Measurements from ENCODE around the gene GCHFR.

The GCHFR gene

GRCh38 chr15:40723919-40724318 is 39.9 kb upstream of the GCHFR start:
- no peak overlapping the region for H3K27ac ChIP-seq (ENCODE audit: insufficient read depth in 1 of 2, low read depth in 1 of 2, low read length in 2 of 2, poor library complexity in 1 of 2, severe bottlenecking in 2 of 2)
- DNase-seq = no peak
- H3K4me3 ChIP-seq (ENCODE audit: control insufficient read depth in 1 of 7, extremely low read depth in 1 of 7, insufficient read depth in 4 of 7, low read depth in 2 of 7, low read length in 6 of 7) = no peak overlapping the region
- H3K4me1 ChIP-seq (ENCODE audit: control extremely low read depth in 1 of 4, control insufficient read depth in 4 of 4, insufficient read depth in 4 of 4, low read length in 3 of 4) = no peaks in the 10 kb centered on the region
- no peaks in the 10 kb centered on the region for H3K27me3 ChIP-seq (replicated peaks in 2 of 5; ENCODE audit: control insufficient read depth in 4 of 5, insufficient read depth in 5 of 5, low read length in 4 of 5)
- no peaks in the 10 kb centered on the region for H3K9me3 ChIP-seq (ENCODE audit: control extremely low read depth in 1 of 5, control insufficient read depth in 4 of 5, insufficient read depth in 2 of 5, low read depth in 1 of 5, low read length in 4 of 5)
- no CpG with 5 or more reads among the region's 2 CpGs for WGBS (ENCODE audit: insufficient coverage)
- POLR2A ChIA-PET = no interaction called here
- CTCF ChIA-PET = interaction anchor here (0.8 to 2.0 kb wide), 6 partner anchors 15 to 52 kb away, joined by 3 to 6 read pairs (median 5); no protein-coding TSS in a partner anchor
- peaks cover 5 to 34% (median 11%) of the 10 kb centered on the region in 4 experiments for H3K36me3 ChIP-seq (ENCODE audit: control insufficient read depth in 4 of 4, insufficient read depth in 4 of 4, low read length in 3 of 4)

- WGBS (ENCODE audit: insufficient coverage) = 100% methylated on average over 3 of the region's 3 CpGs
- H3K4me3 ChIP-seq (ENCODE audit: control insufficient read depth in 1 of 7, extremely low read depth in 1 of 7, insufficient read depth in 4 of 7, low read depth in 2 of 7, low read length in 6 of 7) = no peak overlapping the region
- no peaks in the 10 kb centered on the region for H3K9me3 ChIP-seq (ENCODE audit: control extremely low read depth in 1 of 5, control insufficient read depth in 4 of 5, insufficient read depth in 2 of 5, low read depth in 1 of 5, low read length in 4 of 5)
- H3K36me3 ChIP-seq (ENCODE audit: control insufficient read depth in 4 of 4, insufficient read depth in 4 of 4, low read length in 3 of 4) = peaks cover 14 to 65% (median 34%) of the 10 kb centered on the region in 4 experiments
- H3K4me1 ChIP-seq (ENCODE audit: control extremely low read depth in 1 of 4, control insufficient read depth in 4 of 4, insufficient read depth in 4 of 4, low read length in 3 of 4) = no peaks in the 10 kb centered on the region
- no peaks in the 10 kb centered on the region for H3K27me3 ChIP-seq (replicated peaks in 2 of 5; ENCODE audit: control insufficient read depth in 4 of 5, insufficient read depth in 5 of 5, low read length in 4 of 5)
- POLR2A ChIA-PET = no interaction called here
- CTCF ChIA-PET = interaction anchor here (0.9 to 1.8 kb wide), 5 partner anchors 10 to 55 kb away, joined by 3 to 7 read pairs (median 5); partner anchors contain the start of gene C15orf62
- no peak overlapping the region for H3K27ac ChIP-seq (ENCODE audit: insufficient read depth in 1 of 2, low read depth in 1 of 2, low read length in 2 of 2, poor library complexity in 1 of 2, severe bottlenecking in 2 of 2)
- DNase-seq = no peak
Observed at GRCh38 chr15:40731034-40731433, 32.8 kb upstream of the GCHFR start.

- H3K4me1 ChIP-seq (ENCODE audit: control extremely low read depth in 1 of 4, control insufficient read depth in 4 of 4, insufficient read depth in 4 of 4, low read length in 3 of 4) = no peaks in the 10 kb centered on the region
- POLR2A ChIA-PET = no interaction called here
Observed at GRCh38 chr15:40736575-40736974, 27.3 kb upstream of the GCHFR start.

GRCh38 chr15:40737048-40737447 is 26.8 kb upstream of the GCHFR start:
- Histone ChIP-seq H3K4me3 (ENCODE audit: control insufficient read depth in 1 of 7, extremely low read depth in 1 of 7, insufficient read depth in 4 of 7, low read depth in 2 of 7, low read length in 6 of 7) (no peak overlapping the region), H3K27ac (ENCODE audit: insufficient read depth in 1 of 2, low read depth in 1 of 2, low read length in 2 of 2, poor library complexity in 1 of 2, severe bottlenecking in 2 of 2) (peak overlapping the region in 1 of 2 experiments; percentile 10), H3K9me3 (ENCODE audit: control extremely low read depth in 1 of 5, control insufficient read depth in 4 of 5, insufficient read depth in 2 of 5, low read depth in 1 of 5, low read length in 4 of 5) (no peaks in the 10 kb centered on the region), H3K4me1 (ENCODE audit: control extremely low read depth in 1 of 4, control insufficient read depth in 4 of 4, insufficient read depth in 4 of 4, low read length in 3 of 4) (no peaks in the 10 kb centered on the region), H3K36me3 (ENCODE audit: control insufficient read depth in 4 of 4, insufficient read depth in 4 of 4, low read length in 3 of 4) (peaks cover 15 to 80% (median 65%) of the 10 kb centered on the region in 4 experiments), H3K27me3 (replicated peaks in 2 of 5; ENCODE audit: control insufficient read depth in 4 of 5, insufficient read depth in 5 of 5, low read length in 4 of 5) (no peaks in the 10 kb centered on the region)
- 96% methylated on average over 3 of the region's 3 CpGs for WGBS (ENCODE audit: insufficient coverage)
- ChIA-PET CTCF (interaction anchor here (1.6 kb wide), 1 partner anchor 40 kb away, joined by 3 read pairs; no protein-coding TSS in a partner anchor), POLR2A (no interaction called here)
- no peak for DNase-seq

More at GRCh38 chr15:40736575-40736974, 27.3 kb upstream of the GCHFR start:
- CTCF ChIA-PET = interaction anchor here (1.4 to 1.6 kb wide), 2 partner anchors 11 to 40 kb away, joined by 3 to 6 read pairs; no protein-coding TSS in a partner anchor
- Histone ChIP-seq H3K4me3 (ENCODE audit: control insufficient read depth in 1 of 7, extremely low read depth in 1 of 7, insufficient read depth in 4 of 7, low read depth in 2 of 7, low read length in 6 of 7) (no peak overlapping the region), H3K27ac (ENCODE audit: insufficient read depth in 1 of 2, low read depth in 1 of 2, low read length in 2 of 2, poor library complexity in 1 of 2, severe bottlenecking in 2 of 2) (peak overlapping the region in 1 of 2 experiments; percentile 39), H3K36me3 (ENCODE audit: control insufficient read depth in 4 of 4, insufficient read depth in 4 of 4, low read length in 3 of 4) (peaks cover 18 to 84% (median 65%) of the 10 kb centered on the region in 4 experiments), H3K9me3 (ENCODE audit: control extremely low read depth in 1 of 5, control insufficient read depth in 4 of 5, insufficient read depth in 2 of 5, low read depth in 1 of 5, low read length in 4 of 5) (no peaks in the 10 kb centered on the region), H3K27me3 (replicated peaks in 2 of 5; ENCODE audit: control insufficient read depth in 4 of 5, insufficient read depth in 5 of 5, low read length in 4 of 5) (no peaks in the 10 kb centered on the region)
- WGBS (ENCODE audit: insufficient coverage) = 91% methylated on average over 4 of the region's 4 CpGs
- no peak for DNase-seq

- Histone ChIP-seq H3K4me3 (ENCODE audit: control insufficient read depth in 1 of 7, extremely low read depth in 1 of 7, insufficient read depth in 4 of 7, low read depth in 2 of 7, low read length in 6 of 7) (no peak overlapping the region), H3K36me3 (ENCODE audit: control insufficient read depth in 4 of 4, insufficient read depth in 4 of 4, low read length in 3 of 4) (peaks cover 18 to 89% (median 71%) of the 10 kb centered on the region in 4 experiments), H3K4me1 (ENCODE audit: control extremely low read depth in 1 of 4, control insufficient read depth in 4 of 4, insufficient read depth in 4 of 4, low read length in 3 of 4) (peaks cover 0 to 5% (median 3%) of the 10 kb centered on the region in 4 experiments), H3K27ac (ENCODE audit: insufficient read depth in 1 of 2, low read depth in 1 of 2, low read length in 2 of 2, poor library complexity in 1 of 2, severe bottlenecking in 2 of 2) (no peak overlapping the region), H3K27me3 (replicated peaks in 2 of 5; ENCODE audit: control insufficient read depth in 4 of 5, insufficient read depth in 5 of 5, low read length in 4 of 5) (no peaks in the 10 kb centered on the region), H3K9me3 (ENCODE audit: control extremely low read depth in 1 of 5, control insufficient read depth in 4 of 5, insufficient read depth in 2 of 5, low read depth in 1 of 5, low read length in 4 of 5) (no peaks in the 10 kb centered on the region)
- POLR2A ChIA-PET = no interaction called here
- CTCF ChIA-PET = interaction anchor here (0.8 to 2.2 kb wide), 12 partner anchors 10 to 156 kb away, joined by 3 to 7 read pairs (median 4); partner anchors contain the start of gene VPS18
- DNase-seq = no peak
- WGBS (ENCODE audit: insufficient coverage) = 90% methylated on average over 2 of the region's 2 CpGs
Observed at GRCh38 chr15:40739047-40739446, 24.8 kb upstream of the GCHFR start.

GRCh38 chr15:40739854-40740253 is 24.0 kb upstream of the GCHFR start:
- H3K27me3 ChIP-seq (replicated peaks in 2 of 5; ENCODE audit: control insufficient read depth in 4 of 5, insufficient read depth in 5 of 5, low read length in 4 of 5) = no peaks in the 10 kb centered on the region
- no peak for DNase-seq
- H3K27ac ChIP-seq (ENCODE audit: insufficient read depth in 1 of 2, low read depth in 1 of 2, low read length in 2 of 2, poor library complexity in 1 of 2, severe bottlenecking in 2 of 2) = no peak overlapping the region
- H3K4me1 ChIP-seq (ENCODE audit: control extremely low read depth in 1 of 4, control insufficient read depth in 4 of 4, insufficient read depth in 4 of 4, low read length in 3 of 4) = peaks cover 0 to 13% (median 10%) of the 10 kb centered on the region in 4 experiments
- H3K36me3 ChIP-seq (ENCODE audit: control insufficient read depth in 4 of 4, insufficient read depth in 4 of 4, low read length in 3 of 4) = peaks cover 21 to 89% (median 69%) of the 10 kb centered on the region in 4 experiments
- POLR2A ChIA-PET = no interaction called here
- CTCF ChIA-PET = interaction anchor here (0.9 to 2.2 kb wide), 11 partner anchors 9 to 155 kb away, joined by 3 to 7 read pairs (median 3); partner anchors contain the start of gene VPS18
- no peaks in the 10 kb centered on the region for H3K9me3 ChIP-seq (ENCODE audit: control extremely low read depth in 1 of 5, control insufficient read depth in 4 of 5, insufficient read depth in 2 of 5, low read depth in 1 of 5, low read length in 4 of 5)
- H3K4me3 ChIP-seq (ENCODE audit: control insufficient read depth in 1 of 7, extremely low read depth in 1 of 7, insufficient read depth in 4 of 7, low read depth in 2 of 7, low read length in 6 of 7) = no peak overlapping the region
- WGBS (ENCODE audit: insufficient coverage) = no CpG with 5 or more reads among the region's 2 CpGs

- 100% methylated on average over 1 of the region's 2 CpGs for WGBS (ENCODE audit: insufficient coverage)
- H3K27ac ChIP-seq (ENCODE audit: insufficient read depth in 1 of 2, low read depth in 1 of 2, low read length in 2 of 2, poor library complexity in 1 of 2, severe bottlenecking in 2 of 2) = no peak overlapping the region
Observed at GRCh38 chr15:40743485-40743901, 20.4 kb upstream of the GCHFR start.

More at GRCh38 chr15:40743485-40743901, 20.4 kb upstream of the GCHFR start:
- ChIA-PET POLR2A (no interaction called here), CTCF (interaction anchor here (0.8 to 13.4 kb wide), 8 partner anchors 9 to 151 kb away, joined by 3 to 204 read pairs (median 6); partner anchors contain the start of genes C15orf62 and VPS18)
- Histone ChIP-seq H3K36me3 (ENCODE audit: control insufficient read depth in 4 of 4, insufficient read depth in 4 of 4, low read length in 3 of 4) (peaks cover 14 to 75% (median 54%) of the 10 kb centered on the region in 4 experiments), H3K4me1 (ENCODE audit: control extremely low read depth in 1 of 4, control insufficient read depth in 4 of 4, insufficient read depth in 4 of 4, low read length in 3 of 4) (peaks cover 0 to 35% (median 32%) of the 10 kb centered on the region in 4 experiments), H3K27me3 (replicated peaks in 2 of 5; ENCODE audit: control insufficient read depth in 4 of 5, insufficient read depth in 5 of 5, low read length in 4 of 5) (no peaks in the 10 kb centered on the region), H3K9me3 (ENCODE audit: control extremely low read depth in 1 of 5, control insufficient read depth in 4 of 5, insufficient read depth in 2 of 5, low read depth in 1 of 5, low read length in 4 of 5) (no peaks in the 10 kb centered on the region), H3K4me3 (ENCODE audit: control insufficient read depth in 1 of 7, extremely low read depth in 1 of 7, insufficient read depth in 4 of 7, low read depth in 2 of 7, low read length in 6 of 7) (no peak overlapping the region)
- no peak for DNase-seq

All from common myeloid progenitor, CD34-positive (primary cell).